OCI-LY7 (cell line): ENCODE results near the gene TMEM119.

Experiments
- EZH2phosphoT487 ChIP-seq: fragments of 200-600 bp; sonication (generic); IDR thresholded peaks from 2 replicates; pipeline ENCODE4 v1.6.1; 2018; ENCODE audit warnings: low read depth, borderline replicate concordance, mild to moderate bottlenecking, mixed run types, antibody characterized with exemption, low read length, moderate library complexity, mixed read lengths
- TF ChIP-seq, protein P1 (sequence below): fragments of 200-600 bp; sonication (generic); conservative IDR thresholded peaks from 2 replicates; pipeline ENCODE4 v1.5.1; 2014; ENCODE audit warnings: mild to moderate bottlenecking, antibody characterized with exemption, low read length, moderate library complexity, mixed read lengths

DNA sequence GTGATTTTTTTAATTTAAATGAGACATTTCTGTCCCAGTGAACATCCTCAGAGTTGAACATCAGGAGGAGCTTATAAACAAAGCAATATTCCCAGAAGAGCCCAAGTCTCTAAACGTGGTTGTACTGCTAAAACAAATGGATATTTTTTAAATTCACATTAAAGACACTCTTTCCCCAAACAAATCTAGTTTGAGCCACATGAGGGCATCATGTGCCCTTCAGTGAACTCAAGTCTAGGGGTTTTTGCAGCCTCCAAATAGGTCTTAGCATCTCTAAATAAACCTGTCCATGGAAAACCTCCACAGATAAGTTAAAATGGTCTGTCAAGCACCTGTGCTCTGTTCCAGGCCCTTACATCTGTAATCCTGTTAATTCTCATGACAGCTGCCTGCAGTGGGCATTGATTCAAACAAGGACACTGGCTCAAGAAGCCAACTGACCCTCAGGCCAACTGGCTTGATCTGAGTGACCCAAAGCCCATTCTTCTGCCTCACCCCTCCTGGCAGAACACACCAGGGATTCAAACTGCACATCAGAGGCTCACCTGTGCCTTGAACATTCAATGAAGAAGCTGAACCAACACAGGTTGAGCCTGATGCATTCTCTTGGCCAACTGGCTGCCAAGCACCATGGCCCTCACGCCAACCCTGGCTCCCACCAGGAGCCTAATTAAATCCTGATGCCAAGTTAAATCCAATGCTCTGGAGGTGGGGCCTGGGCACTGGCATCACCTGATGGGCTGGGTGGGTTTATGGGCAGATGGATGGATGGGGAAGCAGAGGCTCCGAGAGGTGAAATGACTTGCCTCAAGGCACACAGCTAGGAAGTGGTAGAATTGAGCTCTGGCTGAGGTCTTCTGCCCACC, 26.9 kb downstream of the TMEM119 start:
- TF ChIP-seq, protein P1, sequence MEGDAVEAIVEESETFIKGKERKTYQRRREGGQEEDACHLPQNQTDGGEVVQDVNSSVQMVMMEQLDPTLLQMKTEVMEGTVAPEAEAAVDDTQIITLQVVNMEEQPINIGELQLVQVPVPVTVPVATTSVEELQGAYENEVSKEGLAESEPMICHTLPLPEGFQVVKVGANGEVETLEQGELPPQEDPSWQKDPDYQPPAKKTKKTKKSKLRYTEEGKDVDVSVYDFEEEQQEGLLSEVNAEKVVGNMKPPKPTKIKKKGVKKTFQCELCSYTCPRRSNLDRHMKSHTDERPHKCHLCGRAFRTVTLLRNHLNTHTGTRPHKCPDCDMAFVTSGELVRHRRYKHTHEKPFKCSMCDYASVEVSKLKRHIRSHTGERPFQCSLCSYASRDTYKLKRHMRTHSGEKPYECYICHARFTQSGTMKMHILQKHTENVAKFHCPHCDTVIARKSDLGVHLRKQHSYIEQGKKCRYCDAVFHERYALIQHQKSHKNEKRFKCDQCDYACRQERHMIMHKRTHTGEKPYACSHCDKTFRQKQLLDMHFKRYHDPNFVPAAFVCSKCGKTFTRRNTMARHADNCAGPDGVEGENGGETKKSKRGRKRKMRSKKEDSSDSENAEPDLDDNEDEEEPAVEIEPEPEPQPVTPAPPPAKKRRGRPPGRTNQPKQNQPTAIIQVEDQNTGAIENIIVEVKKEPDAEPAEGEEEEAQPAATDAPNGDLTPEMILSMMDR: peak; percentile 76
- no peak for TF ChIP-seq EZH2phosphoT487
